SHP77 treated with DMSO at 0.1 percent for 48 hours (cell line): Measurements from ENCODE around the gene FSD1.
"Not testable (repeated sequence)": the region's sequence is repeated elsewhere in the genome, so short reads cannot be mapped to it uniquely, and the experiment has no call there.

Source experiments
- DNase-seq: peaks from one replicate; lab custom pipeline; 2025; lab: John Stamatoyannopoulos, UW

FSD1 gene

DNA sequence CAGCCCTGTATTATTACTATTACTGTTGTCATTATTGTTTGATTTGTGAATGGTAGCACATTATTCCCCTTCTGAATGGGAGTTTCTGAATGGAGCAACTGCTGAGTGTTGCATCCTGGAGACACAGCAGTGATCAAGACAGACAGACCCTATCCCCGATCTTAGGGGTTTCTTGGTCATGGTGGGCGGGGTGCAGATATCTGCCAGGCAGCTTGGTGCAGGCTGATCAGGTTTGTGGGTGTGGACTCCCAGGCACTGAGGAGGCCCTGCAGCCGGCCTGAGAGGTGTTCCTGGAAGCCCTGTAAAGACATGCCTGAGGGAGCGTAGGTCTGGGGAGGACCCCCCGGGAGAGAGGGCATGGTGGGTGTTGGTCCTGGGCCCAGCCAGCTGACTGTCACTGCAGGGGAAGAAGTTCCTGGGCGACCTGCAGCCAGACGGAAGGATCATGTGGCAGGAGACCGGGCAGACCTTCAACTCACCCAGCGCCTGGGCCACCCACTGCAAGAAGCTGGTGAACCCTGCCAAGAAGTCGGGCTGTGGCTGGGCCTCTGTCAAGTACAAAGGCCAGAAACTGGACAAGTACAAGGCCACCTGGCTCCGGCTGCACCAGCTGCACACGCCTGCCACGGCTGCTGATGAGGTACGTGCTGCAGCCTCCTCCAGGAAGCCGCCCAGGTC, 41.1 kb downstream of the FSD1 start:
- DNase-seq: no peak

DNA sequence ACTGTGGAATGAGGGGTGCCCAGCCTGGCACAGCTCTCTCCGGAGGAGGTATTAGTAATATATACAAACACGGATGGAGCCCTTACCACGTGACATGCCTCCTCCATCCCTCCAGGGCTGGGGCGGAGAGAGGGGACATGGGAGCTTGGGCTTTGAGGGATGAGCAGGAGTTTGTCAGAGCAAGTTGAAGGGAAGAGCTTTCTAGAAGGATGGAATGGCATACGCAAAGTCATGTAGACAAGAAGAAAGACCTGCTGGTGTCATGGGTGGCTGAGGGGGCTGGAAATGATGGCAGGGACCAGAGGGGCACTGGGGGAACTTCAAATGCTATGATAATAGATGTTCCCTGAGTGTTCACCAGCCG, 41.6 kb downstream of the FSD1 start:
- no peak for DNase-seq

DNA sequence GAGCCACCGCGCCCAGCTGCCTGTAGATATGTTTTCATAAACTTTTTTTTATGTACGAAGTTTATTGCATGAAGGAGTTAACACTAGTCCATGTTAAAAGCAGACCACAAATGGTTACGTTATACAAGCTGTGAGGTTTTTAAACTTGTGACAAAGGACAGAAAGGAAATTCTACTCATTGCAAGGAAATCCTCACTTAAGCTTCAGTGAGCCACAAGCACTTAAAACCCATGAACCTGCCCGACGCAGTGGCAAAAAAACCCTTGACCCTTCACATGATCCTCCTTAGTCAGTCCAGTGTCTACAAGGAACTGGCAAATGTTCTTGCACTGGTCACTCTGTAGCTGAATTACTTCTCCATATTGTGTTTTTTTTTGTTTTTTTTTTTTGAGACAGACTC, 43.1 kb downstream of the FSD1 start:
- DNase-seq: no peak

DNA sequence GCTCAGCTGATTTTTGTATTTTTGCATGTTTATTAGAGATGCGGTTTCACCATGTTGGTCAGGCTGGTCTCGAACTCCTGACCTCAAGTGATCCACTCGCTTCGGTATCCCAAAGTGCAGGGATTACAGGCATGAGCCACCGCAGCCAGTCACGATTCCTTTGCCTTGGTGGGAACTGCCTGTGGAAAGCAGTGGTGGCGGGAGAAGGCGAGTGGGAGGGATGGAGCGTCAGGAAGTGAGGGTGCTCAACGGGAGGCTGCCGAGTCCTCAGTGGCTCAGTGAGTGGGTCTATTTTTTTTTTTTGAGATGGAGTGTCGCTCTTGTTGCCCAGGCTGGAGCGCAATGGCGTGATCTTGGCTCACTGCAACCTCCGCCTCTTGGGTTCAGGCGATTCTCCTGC, 44.8 kb downstream of the FSD1 start:
- DNase-seq: not testable (repeated sequence)

DNA sequence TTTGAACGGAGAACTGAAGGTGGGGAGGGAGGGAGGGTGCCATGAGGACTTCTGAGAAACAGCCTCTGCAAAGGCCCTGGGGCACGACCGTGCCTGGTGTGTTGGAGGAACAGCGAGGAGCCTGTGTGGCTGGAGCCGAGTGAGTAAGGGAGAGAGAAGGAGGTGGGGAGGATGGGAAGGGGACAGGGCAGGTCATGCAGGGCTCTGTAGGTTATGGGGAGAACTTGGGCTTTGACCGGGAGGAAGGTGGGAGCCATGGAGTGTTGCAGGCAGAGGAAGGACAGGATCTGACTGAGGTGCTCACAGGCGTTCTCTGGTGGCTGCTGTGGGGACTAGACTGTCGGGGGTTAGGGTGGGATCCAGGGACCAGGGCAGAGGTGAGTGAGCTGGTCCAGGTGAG, 45.7 kb downstream of the FSD1 start:
- no peak for DNase-seq

DNA sequence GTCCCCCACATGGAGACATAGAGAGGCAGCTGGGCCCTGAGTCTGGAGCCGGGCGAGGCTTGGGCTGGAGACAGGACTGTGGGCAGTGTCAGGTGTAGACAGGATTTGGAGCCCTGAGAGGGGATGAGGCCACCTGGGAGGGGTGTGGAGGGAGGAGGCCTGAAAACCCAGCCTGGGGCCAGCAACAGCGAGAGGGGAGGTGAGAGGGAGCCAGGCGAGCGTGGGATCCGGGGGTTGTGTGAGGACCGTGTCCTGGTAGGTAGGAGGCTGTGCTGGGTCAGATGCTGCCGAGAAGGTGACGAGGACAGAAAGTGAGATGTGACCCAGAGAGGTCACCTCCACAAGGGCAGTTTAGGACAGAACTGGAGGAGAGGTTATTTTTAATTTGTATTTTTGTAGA, 46.3 kb downstream of the FSD1 start:
- DNase-seq: no peak

DNA sequence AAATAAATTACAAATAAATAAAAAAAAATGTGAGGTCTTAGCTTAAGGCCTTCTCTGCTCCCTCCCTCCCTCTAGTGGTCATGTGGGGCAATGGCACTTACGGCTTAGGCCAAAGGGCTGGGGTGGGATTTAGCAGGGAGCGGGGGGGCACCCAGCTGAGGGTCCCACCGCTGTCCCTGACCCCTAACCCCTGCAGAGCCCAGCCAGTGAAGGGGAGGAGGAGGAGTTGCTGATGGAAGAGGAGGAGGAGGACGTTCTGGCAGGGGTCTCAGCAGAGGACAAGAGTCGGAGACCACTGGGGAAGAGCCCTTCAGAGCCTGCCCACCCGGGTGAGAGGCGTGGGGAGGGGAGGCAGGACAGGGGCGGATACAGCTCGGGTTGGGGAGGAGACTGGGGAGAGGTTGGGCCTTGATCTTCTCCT, 48.3 kb downstream of the FSD1 start:
- no peak for DNase-seq

DNA sequence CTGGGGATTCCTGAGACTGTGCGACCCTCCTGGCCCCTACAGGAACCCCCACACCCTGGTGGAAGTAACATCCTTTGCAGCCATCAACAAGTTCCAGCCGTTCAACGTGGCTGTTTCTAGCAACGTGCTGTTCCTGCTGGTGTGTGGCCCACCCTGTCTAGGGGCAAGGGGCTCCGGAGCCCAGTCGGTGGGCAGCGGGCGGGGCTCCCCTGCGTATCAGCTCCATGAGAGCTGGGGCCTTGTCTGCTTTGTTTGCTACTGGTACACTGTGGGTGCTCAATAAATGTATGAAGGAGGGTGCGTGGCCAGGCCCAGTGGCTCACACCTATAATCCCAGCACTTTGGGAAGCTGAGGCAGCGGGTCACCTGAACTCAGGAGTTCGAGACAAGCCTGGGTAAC, 49.9 kb downstream of the FSD1 start:
- no peak for DNase-seq

DNA sequence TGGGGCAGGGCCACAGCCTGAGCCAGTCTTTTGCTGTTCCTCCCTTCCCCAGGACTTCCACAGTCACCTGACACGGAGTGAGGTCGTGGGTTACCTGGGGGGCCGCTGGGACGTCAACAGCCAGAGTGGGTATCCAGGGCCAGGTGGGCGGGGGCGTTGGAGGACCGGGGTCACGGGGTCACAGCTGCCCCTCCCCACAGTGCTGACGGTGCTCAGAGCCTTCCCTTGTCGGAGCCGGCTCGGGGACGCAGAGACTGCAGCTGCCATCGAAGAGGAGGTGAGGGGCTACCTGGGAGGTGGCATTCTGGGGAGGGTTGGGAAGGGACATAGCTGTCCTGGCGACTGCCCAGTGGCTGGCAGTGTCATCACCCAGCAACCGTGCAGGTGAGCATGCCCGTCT, 50.5 kb downstream of the FSD1 start:
- DNase-seq: no peak

DNA sequence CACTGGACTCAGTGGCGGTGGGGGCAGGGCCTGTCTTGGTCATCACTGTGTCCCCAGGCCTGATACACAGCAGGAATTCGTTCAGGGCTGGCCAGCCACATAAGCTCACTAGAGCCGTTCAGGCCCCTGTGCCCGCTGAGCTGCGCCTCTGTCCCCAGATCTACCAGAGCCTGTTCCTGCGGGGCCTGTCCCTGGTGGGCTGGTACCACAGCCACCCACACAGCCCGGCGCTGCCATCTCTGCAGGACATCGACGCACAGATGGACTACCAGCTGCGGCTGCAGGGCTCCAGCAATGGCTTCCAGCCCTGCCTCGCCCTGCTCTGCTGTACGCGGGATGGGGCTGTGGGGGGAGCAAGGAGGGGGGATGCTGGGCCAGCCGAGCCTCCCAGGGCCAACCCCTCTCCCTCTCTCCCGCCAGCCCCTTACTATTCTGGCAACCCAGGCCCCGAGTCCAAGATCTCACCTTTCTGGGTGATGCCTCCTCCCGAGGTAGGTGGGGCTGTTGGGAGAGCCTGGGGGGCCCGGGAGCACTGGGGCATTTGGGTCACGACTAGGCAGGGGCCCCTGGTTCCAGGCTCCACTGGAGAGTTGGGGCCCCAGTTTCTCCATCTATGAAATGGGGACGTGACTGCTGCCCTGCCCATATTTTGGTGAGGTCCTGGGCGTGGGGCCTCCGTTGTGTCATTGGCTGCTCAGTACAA, 52.8 kb downstream of the FSD1 start:
- no peak for DNase-seq

DNA sequence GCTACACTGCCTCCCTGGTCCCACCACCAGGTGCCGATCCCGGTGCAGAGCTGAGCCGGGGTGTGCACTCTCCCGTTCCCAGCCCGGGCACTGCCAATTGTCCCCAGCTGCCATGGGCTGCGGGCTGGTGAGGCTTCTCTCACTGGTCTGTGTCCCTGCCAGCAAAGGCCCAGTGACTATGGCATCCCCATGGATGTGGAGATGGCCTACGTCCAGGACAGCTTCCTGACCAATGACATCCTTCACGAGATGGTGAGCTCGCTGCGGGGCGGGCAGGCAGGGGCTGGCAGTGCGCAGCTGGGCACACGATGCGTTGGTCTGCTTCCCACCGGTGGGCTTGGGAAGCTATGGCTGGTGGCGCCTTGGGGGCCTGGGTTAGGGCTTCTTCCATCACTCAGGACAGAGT, 53.5 kb downstream of the FSD1 start:
- no peak for DNase-seq

DNA sequence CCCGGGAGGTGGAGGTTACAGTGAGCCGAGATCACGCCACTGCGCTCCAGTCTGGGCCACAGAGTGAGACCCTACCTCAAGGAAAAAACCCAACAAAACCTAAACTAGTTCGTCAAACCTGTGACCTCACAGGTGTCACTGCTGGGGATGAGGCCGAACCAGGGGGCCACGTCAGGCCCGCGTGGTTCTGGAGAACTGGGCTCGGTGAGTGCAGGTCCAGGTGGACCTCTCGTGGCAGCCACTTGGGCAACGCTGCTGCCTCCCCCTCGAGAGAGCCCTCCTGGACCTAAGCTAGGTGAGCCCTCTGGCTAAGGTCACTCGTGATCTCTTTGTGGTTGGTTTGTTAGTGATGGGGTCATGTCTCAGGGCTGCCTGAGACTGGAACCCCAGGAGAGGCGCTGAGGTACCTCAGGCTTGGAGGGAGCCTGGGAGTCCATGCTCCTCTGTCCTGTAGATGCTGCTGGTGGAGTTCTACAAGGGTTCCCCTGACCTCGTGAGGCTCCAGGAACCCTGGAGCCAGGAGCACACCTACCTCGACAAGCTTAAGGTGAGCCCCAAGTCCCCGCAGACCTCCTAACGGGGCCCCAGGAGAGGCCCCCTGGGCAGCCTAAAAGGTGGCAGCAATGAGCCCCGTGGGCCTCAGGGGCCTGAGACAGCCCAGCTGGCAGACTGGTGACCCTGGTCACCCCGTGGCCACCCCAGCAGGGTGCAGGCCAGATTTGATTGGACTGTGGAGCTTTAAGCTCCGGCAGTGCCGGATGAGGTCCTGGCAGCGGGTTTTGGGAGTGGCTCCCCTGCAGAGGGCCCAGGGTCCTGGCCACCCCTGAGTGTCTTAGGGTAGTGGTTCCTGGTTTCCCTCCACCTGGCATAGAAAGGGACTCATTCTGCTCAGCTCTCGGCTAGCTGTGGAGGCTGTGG, 54.6 kb downstream of the FSD1 start:
- no peak for DNase-seq

DNA sequence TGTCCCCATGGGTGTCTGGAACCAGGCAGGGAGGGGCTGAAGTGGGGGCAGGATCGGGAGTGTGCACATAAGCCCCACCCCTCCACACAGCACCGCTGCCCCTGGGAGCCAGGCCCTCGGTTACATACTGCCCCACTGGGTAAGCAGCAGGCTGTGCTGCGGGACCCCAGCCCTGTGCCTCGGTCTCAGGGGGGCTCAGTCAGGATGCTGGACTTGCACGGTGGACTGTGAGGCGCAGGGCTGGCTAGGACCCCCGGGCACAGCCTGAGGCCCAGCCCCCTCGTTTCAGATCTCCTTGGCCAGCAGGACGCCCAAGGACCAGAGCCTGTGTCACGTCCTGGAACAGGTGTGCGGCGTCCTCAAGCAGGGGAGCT, 55.2 kb downstream of the FSD1 start:
- no peak for DNase-seq

DNA sequence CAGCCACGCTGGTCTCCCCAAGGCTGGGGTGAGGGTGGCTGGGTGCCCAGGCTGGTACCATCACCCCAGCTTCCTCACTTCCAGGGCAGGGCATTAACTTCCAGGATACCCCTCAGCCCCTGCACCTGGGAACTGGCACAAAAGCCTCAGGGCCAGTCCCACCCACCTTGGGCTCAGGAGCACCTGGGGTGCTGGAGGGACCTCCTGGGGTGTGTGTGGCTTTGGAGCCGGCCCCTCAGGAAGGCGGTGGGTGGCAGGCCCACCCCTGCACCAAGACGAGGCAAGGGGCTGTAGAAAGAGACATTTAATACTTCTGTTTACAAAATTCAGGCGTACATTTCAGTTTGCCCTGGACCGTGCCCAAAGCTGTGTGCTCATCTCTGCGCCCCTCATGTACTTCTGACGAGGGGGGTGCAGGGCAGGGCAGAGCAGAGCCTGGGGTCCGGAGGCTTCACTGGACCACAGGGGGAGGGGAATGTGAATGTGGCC, 55.7 kb downstream of the FSD1 start:
- no peak for DNase-seq

DNA sequence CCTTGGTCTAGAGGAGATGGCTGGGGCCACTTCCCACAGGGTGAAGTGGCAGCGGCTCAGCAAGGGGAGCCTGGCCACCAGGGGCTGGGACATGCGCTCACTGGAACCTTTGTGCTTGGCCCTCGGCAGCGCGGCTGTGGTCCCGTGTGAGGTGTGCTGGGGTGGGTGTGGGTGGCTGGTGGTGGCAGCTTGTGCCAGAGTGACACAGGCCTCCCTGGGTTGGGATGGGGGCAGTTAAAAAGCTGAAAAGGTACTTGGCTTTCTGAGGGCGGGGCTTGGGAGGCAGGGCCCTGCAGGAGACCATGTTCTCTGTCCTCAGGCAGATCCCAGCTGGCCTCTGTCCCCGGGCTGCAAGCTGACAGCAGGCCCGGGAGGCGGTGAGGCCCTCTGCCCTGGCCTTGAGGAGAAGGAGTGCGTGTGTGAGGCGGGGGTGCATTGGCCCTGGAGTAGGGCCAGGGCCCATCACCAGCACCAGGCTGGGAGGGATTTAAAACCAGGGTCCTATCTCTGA, 56.3 kb downstream of the FSD1 start:
- no peak for DNase-seq

DNA sequence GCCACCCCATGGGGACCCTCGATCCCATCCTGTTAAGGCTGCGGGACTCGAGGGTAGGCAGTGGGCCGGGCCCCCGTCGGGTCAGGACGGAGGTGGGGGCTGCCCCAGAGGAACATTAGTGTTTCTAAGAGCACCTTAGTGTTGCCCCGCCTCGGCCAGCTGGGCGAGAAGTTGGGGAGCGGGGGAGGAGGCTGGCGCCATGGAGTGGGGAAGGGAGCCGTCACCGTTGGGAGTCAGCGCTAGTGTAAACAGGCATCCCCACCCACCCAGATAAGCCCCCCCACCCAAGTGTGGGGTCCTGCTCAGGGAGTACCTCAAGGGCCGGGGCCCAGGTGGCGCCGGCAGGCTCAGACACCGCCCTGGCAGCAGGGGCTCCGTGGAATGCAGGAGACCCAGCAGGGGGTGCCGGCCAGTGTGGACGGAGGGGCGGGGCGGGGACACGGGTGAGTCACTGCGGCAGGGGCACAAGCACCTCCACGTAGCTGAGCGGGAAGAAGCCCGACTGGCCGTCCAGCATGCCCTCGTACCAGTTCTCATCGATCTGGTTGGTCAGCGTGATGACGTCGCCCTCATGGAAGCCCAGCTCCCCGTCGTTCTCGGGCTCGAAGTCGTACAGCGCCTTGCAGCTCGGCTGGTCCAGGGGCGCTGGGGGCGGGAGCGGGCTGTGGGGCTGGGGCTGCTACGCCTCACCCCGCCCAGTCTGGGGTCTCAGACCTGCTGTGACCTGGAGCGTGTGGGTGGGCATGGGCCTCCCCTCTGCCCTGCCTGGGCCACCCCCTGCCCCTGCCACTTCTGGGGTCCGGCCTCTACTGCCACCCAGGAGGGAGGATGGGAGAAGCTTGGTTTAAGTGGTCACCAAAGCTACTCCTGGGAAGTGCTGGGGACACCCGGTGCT, 57.0 kb downstream of the FSD1 start:
- no peak for DNase-seq

DNA sequence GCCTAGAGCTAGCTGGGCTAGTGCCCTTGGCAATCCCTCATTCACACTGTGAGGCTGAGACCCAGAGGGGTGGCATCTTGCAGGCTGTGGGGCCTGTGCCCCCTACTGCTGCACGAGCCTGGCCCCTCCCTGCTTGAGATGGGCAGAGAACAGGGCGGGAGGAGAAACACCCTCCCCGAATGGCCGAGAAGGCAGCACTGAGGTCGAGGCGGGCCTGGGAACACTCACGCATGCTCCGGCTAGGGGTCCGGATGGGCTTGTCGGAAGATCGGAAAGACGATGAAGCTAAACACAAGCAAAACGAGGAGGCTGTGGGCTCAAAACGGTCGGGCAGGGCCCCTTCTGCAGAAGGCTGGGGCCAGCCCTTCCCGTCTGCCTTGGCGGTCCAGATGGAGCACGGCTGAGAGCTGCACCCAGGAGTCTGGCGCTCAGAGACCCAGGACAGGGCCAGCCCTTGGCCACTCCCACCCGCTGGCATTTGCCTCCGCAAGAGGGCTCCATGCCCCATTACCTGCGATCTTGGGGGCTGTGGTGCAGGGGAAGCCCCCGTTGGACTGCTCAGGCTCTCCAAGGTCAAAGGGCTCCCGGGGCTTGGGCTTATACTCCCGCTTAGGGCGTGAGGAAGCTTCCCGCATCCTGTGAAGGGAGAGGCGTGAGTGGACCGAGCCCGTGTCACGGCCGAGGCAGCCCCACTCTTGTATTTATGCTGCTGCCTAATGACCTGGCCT, 57.9 kb downstream of the FSD1 start:
- no peak for DNase-seq

DNA sequence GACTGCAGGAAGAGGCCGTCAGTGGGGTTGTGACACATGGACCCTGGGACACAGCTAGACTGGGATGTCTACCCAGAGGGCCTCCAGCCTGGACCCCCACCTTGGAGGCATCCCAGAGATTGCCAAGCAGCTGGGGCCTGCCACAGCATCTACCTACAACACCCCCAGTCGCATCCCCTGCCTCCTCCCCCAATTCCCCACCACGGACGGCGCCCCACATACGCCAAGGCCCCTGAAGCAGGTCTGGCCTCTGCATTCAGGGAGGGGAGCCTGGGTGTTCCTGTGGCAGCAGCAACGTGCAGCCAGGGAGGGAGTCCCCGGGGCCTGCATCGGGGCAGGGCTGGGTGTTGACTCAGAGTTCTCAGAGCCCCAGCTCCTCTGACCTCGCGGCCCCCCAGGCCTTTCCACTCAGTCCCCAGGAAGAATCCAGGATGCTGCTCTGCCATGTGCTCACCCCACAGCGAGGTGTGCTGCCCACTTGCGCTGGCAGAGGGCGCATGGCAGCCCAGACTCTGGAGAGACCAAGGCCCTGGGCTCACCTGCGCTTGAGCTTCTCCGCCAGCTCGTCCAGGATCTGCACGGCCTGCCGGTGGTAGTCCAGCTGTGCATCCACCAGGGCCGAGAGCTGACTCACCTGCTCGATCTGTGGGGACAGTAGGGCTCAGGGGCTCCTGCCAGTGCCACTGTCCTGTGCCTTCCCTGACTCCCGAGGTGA, 58.6 kb downstream of the FSD1 start:
- DNase-seq: no peak

DNA sequence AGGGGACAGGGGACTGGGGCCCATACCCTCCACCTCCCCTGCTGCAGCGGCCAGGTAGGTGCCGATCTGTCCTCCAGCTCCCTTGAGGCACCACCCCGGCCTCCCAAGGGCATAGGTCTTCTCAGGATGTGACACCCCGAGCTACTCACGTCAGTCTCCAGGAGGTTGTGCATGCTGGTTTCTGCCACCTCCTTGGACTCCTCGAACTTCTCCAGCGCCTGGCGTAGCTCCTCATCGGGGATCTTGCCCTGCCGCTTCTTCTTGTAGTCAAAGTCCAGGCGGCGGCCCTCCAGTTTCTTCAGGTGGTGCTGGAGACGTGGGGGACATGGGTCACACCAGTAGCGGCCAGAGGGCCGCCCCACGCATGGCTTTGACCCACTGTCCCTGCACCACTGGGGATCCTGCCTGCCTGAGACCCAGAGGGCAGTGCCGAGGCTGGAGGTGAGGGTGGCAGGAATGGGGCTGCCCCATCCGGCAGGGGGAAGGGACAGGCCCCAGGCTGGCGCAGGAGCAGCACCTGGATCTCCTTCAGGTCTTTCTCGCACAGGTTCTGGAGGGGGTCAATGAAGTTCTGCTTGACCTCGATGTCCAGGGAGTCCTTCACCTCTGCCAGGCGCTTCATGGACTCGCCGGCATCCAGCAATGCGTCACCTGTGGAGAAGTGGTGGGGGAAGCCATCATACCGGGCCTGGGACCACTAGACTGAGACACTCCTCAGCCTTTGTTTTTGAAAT, 59.3 kb downstream of the FSD1 start:
- no peak for DNase-seq

DNA sequence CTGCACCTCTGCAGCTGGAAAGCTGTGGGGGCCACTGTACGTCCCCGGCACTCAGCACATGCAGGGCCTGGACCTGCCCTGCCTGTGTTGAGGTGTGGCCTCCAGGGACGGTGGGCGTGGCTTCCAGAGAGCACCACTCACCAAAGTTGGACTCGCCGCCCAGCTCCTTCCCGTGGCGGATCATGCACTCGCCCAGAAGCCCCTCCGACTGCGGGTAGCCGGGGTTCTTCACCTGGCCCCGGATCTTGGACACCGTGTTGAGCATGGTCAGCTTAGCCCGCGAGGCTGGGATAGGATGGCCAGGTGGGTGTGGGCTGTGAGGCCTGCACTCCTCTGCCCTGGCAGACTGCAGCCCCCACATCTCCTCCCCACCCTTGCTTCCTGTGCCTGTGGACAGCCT, 60.9 kb downstream of the FSD1 start:
- DNase-seq: no peak
